SK-N-MC (cell line): ENCODE results near the gene ESPNL.

ENCODE experiments used
- EZH2 ChIP-seq: fragments of 200-600 bp; sonication (generic); IDR thresholded peaks from one replicate; pipeline ENCODE4 v1.6.1; 2017; ENCODE audit warnings: antibody characterized with exemption
- POLR2AphosphoS5 ChIP-seq: IDR thresholded peaks from 2 replicates; pipeline ENCODE4 v1.6.1; 2012; ENCODE audit warnings: mild to moderate bottlenecking, low read depth, low read length, borderline replicate concordance

GRCh38 chr2:238102865-238103264 is 2.7 kb downstream of the ESPNL start:
- TF ChIP-seq EZH2, result no peak
- no peak for TF ChIP-seq POLR2AphosphoS5
